ENCODE data around the gene SLIT3.

SLIT3 gene

DNA sequence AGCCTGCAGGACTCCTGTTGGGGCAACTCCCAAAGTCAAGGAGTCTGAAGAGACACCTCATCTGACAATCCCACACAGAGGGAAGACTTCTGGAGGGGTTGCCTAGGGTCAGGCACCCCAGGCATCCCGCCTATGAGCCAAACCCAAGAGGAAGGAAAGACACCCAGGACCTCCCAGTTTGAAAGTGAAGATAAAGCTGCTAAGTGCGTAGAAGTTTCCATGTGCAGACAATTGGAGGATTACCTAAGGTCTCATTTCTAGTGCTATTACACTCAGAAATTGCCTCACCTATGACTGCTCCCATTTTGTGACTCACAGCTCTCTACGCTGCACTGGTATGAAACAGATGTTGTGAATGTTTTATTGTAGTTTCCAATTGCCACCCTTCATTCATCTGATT, 322.9 kb downstream of the SLIT3 start:
- peaks cover 64% of the 10 kb centered on the region for H3K4me1 Mint-ChIP-seq
- no peak overlapping the region for H3K4me3 Mint-ChIP-seq

DNA sequence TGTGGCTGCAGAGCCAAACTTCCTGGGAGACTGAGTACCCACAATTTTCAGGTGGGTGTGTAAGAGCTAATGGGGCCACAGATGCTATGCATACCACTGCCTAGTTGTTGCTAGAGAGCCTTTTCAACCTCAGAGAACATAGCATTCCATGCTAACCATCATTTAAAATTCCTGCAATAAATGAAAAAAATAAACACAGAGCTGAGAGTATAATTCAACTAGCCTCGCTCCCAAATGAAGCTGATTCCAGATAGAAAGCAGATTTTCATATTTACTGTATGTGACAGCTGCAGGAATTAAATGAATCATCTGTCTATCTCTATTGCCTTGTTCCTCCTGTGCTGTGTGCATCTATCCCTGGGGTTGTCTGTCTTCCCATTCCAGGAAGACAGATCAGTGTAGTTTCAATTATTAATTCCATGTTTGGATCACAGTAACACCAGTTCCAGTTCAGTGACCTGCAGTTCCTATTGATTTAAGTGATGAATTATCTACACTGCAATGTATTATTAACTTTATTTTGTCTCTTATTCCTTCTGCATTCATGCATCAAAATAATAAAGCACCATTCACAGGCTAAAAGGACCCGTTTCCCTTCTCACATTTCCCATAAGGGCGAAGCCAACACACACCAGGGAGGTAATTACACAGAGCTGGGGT, 324.5 kb downstream of the SLIT3 start:
- H3K27me3 Mint-ChIP-seq (ENCODE audit: low read depth, poor library complexity): peaks cover 26% of the 10 kb centered on the region
- no peaks in the 10 kb centered on the region for H3K9me3 Mint-ChIP-seq
- no peak for DNase-seq
- peaks cover 5% of the 10 kb centered on the region for H3K36me3 Mint-ChIP-seq (ENCODE audit: low read depth)
- no peak overlapping the region for H3K27ac Mint-ChIP-seq
- peak overlapping the region; percentile 33 for H3K4me3 Mint-ChIP-seq
- peaks cover 69% of the 10 kb centered on the region for H3K4me1 Mint-ChIP-seq
- TF ChIP-seq, protein P1, sequence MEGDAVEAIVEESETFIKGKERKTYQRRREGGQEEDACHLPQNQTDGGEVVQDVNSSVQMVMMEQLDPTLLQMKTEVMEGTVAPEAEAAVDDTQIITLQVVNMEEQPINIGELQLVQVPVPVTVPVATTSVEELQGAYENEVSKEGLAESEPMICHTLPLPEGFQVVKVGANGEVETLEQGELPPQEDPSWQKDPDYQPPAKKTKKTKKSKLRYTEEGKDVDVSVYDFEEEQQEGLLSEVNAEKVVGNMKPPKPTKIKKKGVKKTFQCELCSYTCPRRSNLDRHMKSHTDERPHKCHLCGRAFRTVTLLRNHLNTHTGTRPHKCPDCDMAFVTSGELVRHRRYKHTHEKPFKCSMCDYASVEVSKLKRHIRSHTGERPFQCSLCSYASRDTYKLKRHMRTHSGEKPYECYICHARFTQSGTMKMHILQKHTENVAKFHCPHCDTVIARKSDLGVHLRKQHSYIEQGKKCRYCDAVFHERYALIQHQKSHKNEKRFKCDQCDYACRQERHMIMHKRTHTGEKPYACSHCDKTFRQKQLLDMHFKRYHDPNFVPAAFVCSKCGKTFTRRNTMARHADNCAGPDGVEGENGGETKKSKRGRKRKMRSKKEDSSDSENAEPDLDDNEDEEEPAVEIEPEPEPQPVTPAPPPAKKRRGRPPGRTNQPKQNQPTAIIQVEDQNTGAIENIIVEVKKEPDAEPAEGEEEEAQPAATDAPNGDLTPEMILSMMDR (IDR thresholded peaks at IDR 0.05): no peak

More for the DNA sequence above, 322.9 kb downstream of the SLIT3 start:
- no peaks in the 10 kb centered on the region for H3K9me3 Mint-ChIP-seq
- no peaks in the 10 kb centered on the region for H3K36me3 Mint-ChIP-seq (ENCODE audit: low read depth)
- H3K27ac Mint-ChIP-seq: no peak overlapping the region
- DNase-seq: no peak
- H3K27me3 Mint-ChIP-seq (ENCODE audit: low read depth, poor library complexity): peaks cover 26% of the 10 kb centered on the region
- TF ChIP-seq, protein P1 (IDR thresholded peaks at IDR 0.05): no peak

DNA sequence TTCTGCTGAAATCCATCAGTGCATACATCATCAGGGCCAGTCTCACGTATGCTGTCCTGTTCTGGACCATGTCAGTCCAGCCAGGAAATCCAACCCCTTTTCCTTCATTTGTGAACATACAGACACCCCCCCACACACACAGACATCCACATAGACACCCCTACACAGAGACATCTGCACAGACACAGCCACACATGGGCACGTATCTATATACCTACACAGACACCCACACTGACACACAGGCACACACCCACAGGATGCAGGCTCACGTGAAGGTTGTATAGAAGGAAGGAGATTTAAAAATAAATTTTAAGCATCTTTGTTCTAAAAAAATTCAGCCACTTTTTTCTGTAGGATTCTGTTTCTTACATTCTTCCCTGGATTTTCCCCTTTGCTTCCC, 325.6 kb downstream of the SLIT3 start:
- peaks cover 5% of the 10 kb centered on the region for H3K36me3 Mint-ChIP-seq (ENCODE audit: low read depth)
- peaks cover 74% of the 10 kb centered on the region for H3K4me1 Mint-ChIP-seq
- H3K9me3 Mint-ChIP-seq: no peaks in the 10 kb centered on the region
- no peak for DNase-seq
- no peak overlapping the region for H3K27ac Mint-ChIP-seq
- TF ChIP-seq, protein P1 (IDR thresholded peaks at IDR 0.05): no peak
- H3K4me3 Mint-ChIP-seq: no peak overlapping the region
- peaks cover 31% of the 10 kb centered on the region for H3K27me3 Mint-ChIP-seq (ENCODE audit: low read depth, poor library complexity)

DNA sequence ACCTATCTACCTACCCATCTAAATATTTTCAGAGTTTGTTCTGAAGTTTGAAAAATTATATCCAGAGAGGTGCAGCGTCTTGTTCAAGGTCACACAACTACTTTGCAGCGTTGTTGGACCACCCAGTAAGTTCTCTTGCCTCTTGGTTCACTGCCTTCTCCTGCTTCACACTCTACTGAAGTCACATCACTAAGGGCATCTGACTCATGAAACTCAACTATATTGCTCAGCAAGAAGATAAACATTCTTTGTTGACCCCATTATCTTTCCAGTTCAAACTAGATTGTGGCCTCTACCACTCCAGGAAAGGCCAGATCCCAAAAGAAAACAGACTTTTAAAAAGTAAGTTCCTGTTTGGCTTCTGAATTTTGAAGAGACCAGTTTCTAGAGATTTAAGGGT, 326.9 kb downstream of the SLIT3 start:
- no peak overlapping the region for H3K4me3 Mint-ChIP-seq
- H3K36me3 Mint-ChIP-seq (ENCODE audit: low read depth): peaks cover 5% of the 10 kb centered on the region
- H3K27me3 Mint-ChIP-seq (ENCODE audit: low read depth, poor library complexity): peaks cover 33% of the 10 kb centered on the region
- H3K4me1 Mint-ChIP-seq: peaks cover 74% of the 10 kb centered on the region
- H3K9me3 Mint-ChIP-seq: no peaks in the 10 kb centered on the region
- TF ChIP-seq, protein P1 (IDR thresholded peaks at IDR 0.05): no peak
- no peak overlapping the region for H3K27ac Mint-ChIP-seq
- no peak for DNase-seq

DNA sequence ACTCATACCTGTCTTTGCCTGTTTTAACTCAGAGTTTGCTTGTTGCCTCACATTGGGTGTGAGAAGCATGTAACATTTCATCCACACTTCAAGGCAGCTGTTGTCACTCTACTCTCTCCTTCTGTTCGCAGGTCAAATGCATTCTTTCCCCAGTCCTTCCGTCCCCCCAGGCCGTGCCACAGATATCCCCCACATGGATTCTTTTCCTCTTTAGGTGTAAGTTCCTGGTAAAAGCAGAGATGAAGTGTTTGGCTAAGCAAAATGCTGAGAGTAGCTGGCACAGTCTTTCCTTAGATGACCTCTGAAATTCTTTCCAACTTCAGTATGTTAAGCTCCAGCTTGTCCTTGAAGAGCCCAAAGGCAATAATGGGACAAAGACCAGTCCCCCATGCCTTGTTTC, 328.2 kb downstream of the SLIT3 start:
- TF ChIP-seq, protein P1 (IDR thresholded peaks at IDR 0.05): no peak
- Mint-ChIP-seq H3K27ac (no peak overlapping the region), H3K9me3 (peaks cover 5% of the 10 kb centered on the region), H3K36me3 (ENCODE audit: low read depth) (peaks cover 5% of the 10 kb centered on the region), H3K4me1 (peaks cover 77% of the 10 kb centered on the region), H3K4me3 (no peak overlapping the region), H3K27me3 (ENCODE audit: low read depth, poor library complexity) (peaks cover 29% of the 10 kb centered on the region)
- DNase-seq: no peak

DNA sequence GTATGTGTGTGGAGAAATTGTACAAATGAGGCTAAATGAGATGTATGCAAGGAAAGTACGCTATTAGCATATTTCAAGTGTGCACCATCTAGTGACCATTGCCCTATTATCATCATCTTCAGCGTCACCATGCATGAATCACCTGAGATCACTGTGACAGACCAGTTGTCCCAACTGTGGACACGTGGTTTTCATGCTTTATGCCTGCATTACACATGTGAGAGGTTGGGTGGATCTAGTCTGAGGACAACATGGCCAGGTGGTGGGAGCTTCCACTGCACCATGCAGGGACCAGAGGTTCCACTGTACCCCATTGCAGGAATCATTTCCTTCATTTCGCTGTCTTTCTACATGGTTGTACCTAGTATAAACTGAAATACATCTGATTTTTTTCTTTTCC, 329.8 kb downstream of the SLIT3 start:
- peaks cover 31% of the 10 kb centered on the region for H3K27me3 Mint-ChIP-seq (ENCODE audit: low read depth, poor library complexity)

More for the DNA sequence above, 329.8 kb downstream of the SLIT3 start:
- H3K4me1 Mint-ChIP-seq: peaks cover 68% of the 10 kb centered on the region
- H3K27ac Mint-ChIP-seq: no peak overlapping the region
- H3K4me3 Mint-ChIP-seq: no peak overlapping the region
- no peak for DNase-seq
- peaks cover 5% of the 10 kb centered on the region for H3K36me3 Mint-ChIP-seq (ENCODE audit: low read depth)
- TF ChIP-seq, protein P1 (IDR thresholded peaks at IDR 0.05): no peak
- H3K9me3 Mint-ChIP-seq: peaks cover 5% of the 10 kb centered on the region

Data from nephron progenitor cell (in vitro differentiated cells).